HG03354 (cell line): Measurements from ENCODE around the gene TNFRSF21.
A peak's percentile ranks its signal among the peaks of the same experiment; 100 is the strongest.
"Not testable (repeated sequence)": the region's sequence is repeated elsewhere in the genome, so short reads cannot be mapped to it uniquely, and the experiment has no call there.

Source experiments
- ATAC-seq: cut with Tn5 transposase; IDR thresholded peaks from one replicate; pipeline ENCODE4 v1.9.1; 2021; ENCODE audit warnings: mild to moderate bottlenecking; ENCODE audit not compliant: unreplicated experiment, poor library complexity, severe bottlenecking

Gene TNFRSF21, protein sequence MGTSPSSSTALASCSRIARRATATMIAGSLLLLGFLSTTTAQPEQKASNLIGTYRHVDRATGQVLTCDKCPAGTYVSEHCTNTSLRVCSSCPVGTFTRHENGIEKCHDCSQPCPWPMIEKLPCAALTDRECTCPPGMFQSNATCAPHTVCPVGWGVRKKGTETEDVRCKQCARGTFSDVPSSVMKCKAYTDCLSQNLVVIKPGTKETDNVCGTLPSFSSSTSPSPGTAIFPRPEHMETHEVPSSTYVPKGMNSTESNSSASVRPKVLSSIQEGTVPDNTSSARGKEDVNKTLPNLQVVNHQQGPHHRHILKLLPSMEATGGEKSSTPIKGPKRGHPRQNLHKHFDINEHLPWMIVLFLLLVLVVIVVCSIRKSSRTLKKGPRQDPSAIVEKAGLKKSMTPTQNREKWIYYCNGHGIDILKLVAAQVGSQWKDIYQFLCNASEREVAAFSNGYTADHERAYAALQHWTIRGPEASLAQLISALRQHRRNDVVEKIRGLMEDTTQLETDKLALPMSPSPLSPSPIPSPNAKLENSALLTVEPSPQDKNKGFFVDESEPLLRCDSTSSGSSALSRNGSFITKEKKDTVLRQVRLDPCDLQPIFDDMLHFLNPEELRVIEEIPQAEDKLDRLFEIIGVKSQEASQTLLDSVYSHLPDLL

DNA sequence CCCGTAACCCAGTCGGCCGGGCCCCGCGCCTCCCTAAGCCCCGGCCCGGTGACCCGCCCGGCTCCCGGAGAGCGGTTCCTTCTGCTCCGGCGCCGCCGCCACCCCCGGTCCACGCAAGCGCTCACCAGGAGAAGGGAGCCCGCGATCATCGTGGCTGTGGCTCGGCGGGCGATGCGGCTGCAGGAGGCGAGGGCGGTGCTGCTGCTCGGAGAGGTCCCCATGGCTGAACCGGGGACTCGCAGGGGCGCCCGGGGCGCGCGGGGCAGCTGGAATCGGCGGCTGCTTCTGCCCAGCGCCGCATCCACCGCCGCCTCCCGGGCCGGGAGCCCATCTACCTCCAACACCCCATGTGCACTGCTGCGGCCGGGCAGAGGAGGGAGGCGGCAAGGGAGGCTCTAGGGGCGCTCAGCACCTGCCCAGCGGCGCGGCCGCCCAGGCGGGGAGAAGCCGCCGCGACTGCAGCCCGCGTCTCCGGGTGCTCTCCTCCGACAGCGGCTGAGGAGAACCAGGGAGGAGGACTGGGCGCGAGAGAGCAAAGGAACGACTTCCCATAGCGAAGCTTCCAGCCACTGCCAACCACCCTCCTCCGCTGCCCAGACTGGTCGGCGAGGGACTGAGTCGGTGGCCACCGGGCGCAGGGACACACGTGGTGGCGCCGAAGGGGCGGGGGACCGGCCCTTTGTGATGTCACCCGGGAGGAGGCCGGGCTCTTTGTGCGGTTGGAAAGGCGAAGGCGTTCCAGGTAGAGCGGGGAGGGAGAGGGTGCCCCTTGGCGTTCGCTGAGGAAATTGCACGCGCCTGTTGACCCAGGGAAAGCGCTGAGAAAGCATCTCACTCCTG is at the start of gene TNFRSF21:
TSS of gene TNFRSF21 (minus strand) at position 615 of the 840 bp plus-strand sequence. CDS start at position 221, 394 bp downstream.
- ATAC-seq: peak; percentile 99

DNA sequence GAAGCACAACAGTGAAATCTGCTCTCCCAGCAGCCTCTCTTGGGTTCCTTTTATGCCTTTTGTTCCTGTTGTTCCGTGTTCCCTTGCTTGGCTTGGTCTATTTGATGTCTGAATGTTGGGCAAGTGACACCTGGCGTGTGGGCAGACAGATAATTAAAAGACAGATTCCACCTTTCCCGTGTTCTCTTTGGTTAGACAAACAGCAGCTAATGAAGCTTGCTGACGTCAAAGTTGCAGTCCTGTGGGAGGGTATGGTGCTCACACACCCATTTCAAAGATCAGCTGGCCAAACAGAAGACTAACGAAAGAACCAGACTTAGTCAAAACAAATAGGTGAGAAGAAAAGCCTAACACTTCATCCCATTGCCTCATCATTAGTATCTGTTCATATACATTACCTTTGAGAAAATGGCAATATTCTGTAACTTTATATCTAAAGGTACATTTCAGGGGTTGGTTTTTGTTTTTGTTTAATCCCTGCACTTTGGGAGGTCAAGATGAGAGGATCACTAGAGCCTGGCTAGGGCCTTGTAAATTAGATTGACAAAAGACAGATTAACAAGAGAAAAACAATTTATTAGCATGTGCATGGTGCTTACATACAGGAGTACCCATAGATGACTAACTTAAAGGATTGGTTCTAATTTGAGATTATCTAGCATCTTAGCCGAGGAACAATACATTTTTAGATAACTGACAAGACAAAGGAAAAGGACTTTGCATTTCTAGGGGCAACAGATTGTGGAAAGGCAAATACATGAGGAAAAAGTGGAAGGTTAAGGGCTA is 48.9 kb upstream of the TNFRSF21 start:
- ATAC-seq: peak; percentile 52

DNA sequence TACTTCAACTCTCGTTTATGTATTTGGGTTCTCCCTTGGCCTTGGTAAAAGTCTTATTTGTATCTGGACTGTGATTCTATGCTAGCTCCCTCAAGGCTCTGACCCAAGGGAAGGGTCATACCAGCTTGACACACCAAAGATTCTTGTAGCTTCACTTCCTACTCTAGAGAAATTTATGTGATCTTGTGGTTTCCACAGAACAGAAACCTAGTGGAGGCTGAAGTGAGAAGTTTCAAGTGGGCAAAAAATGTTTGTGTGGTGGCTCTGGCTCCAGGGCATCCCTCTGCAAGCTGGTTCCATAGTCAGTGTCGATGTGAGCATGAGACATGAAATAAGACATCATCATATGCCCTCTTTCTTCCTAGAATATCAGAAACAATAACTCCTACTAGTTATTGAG is 48.1 kb upstream of the TNFRSF21 start:
- ATAC-seq: peak; percentile 75

DNA sequence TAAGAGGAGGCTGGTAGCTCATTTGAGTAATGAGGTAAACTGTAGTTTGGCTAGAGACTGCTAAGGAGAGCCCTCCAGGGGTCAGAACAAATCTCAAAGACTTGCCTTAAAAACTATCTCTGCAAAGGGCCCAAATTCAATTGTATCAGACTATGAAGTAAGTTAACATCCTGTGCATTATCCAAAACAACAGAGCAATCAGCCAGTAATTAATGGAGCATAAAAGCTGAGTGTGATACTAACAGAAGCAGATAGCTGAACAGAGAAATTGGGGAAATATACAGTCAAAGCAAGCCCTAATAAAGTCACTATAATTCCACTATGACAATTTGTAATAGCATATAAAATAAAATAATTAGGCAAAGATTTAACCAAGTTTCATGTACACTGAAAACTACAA is 45.8 kb upstream of the TNFRSF21 start:
- ATAC-seq: no peak

DNA sequence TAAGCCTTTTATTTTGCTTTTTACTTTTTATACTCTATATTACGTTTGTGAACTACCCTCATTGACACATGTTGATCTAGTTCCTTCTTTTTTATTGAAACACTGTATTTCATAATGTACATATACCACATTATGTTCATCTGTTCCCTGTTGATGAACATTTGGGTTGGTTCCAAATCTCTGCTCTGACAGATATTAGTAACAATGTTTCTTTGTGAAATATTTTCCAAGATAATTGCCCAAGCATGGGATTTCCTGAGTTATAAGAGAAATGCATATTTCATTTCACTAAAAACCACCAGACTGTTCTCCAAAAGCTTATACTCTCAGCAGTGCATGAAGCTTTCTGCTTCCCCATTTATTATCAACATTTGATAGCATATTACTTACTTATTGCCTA is 44.2 kb upstream of the TNFRSF21 start:
- ATAC-seq: no peak

DNA sequence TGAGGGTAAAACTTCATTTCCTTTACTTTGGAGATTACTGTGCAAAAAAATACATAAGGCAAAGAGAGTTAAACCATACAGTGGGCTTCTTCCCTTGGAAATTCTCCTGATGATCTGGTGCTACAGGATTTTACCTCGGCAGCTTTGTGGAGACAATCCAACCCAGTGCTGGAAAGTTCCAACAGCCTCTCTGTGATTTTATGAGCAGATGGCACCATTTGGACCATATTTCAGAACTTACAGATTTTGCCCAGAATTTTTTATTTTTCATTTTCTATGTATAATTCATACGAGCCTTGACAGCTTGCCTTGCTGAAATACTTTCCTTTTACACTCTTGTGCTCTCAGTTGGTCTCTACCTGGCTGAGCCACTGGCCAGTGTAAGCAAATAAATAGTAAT is 43.3 kb upstream of the TNFRSF21 start:
- ATAC-seq: no peak

DNA sequence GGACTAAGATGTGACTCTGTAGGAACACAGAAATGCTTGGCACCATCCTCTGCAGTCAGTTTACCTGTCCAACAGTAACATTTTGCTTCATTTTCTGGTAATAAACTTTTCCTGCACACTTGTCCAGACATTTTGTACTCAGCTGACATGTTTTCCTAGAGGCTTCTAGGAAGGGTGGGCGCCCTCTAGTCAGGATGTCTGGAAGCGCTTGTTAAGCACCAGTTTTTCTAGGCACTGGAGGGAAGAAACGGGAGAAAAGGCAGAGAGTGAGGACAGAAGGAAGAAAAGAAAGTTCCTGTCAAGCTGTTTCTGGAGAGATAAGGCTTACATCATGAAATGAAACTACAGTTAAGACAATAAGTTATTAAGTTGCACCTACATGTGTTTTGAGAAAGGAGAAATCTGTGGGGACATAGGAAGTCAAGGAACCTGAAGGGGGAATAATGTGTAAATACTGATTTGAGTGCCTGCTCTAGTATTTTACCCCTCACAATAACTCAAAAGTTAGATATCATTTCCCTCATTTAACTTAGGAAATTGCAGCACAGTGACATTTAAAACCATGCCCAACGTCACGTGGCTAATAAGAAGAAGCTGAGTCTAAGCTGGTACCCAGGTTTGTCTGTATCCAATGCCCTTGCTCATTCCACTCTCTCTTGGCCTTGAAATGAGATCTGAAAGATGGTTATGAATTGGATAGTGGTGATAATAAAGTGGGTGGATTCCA is 42.7 kb upstream of the TNFRSF21 start:
- no peak for ATAC-seq

DNA sequence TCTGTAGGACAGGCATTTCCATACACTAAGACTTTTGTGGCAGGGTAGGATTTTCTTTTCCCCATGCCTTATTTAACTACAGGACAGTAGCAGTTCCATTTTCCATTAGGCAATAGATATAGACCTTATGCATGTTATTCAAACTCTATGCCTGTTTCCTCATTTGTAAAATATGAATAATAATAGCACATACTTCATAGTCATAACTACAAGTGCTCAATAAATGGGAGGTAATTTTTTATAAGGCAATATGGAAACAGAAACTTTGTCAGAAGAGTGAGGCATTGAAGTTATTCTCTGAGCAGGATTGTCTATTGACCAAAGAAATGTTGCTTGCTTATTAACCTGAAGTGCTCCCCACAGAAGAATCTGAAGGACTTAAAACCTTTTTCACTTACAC is 41.9 kb upstream of the TNFRSF21 start:
- ATAC-seq: no peak

DNA sequence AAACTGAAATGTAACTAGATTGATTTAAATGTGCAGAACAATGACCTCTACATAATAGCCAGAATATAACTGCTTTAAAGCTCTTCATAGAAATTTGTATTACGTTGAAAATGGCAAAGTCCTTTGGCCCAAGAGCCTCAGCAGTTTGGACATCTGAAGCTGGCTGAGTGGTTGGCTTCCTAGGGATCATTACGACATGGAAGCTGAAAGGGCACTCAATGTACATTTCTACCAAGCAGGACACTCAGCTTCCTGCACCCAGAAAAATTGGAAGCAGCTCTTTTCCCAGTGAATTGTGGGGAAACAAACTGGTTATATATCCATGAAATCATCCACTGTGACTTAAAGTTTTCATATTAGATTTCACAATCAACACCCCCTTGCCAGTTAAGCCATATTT is 40.2 kb upstream of the TNFRSF21 start:
- no peak for ATAC-seq

DNA sequence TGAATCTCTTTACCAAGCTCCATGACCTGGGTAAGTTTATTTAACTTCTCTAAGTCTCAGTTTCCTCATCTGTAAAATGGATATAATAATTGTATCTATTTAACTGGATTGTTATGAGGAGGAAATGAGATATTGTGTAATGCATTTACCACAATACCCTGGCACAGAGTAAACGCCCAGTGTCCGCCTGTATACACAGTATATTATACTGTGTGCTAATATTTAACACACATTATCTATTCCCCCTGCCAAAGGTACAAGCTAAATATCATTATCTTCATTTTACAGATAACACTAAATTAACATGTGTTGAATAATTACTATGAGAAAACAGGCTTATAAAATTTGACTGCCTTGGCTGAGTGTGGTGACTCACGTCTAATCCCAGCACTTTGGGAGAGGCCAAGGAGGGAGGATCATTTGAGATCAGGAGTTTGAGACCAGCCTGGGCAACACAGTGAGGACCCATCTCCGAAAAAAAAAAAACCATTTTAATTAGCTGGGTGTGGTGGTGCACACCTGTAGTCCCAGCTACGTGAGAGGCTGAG is 38.7 kb upstream of the TNFRSF21 start:
- no peak for ATAC-seq

DNA sequence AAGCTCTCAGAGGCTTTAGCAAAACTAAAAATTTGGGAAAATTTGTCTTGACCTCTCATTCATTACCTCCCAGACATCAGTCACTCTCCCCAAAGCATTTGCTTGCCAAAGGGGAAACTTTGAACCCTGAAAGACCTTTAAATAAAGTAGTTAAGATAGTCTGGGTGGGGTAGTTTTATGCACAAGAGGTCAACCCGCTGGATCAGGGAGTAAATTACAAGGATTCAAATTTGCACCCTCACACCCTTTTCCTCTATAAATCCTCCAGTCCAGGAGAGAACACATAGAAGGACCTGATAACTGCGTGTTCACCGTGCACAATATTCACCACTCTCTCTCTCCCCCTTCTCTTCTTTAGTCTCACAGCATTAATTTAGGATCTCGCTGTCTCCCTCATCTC is 36.1 kb upstream of the TNFRSF21 start:
- ATAC-seq: no peak

DNA sequence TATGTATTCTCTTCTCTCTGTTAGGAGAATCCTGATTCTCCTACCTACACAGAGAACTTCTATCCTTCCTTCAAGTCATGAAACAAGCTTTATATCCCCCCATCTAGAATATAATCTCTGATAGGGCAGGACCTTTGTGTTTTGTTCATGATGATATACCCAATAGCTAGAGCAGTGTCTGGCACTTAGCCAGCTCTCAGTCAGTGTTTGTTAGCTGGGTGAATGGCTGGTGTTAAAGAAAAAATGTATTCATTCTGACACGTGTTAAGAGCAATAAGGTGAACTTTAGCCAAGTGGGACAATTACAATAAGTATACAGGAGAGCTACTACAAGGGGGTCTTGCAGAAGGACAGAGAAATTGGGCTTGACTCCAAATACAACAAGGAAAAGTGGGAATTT is 34.3 kb upstream of the TNFRSF21 start:
- no peak for ATAC-seq

DNA sequence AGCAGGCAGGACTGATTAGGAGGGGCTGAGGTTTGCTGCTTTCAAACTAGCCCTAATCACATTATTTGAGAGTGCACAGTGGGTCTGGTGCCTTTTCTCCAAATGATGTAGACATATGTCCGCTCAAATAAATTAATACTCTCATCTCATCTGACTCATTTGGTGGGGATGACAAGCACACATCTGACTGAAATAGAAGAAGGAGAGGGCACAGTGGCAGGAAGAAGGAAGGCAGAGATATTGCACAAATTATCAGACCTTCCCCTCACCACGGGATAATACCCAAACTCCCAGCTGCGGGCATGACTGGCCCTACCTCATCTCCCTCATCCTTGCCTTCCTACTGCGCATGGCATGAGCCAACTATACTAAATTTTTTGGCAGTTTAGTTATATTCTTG is 33.9 kb upstream of the TNFRSF21 start:
- no peak for ATAC-seq

DNA sequence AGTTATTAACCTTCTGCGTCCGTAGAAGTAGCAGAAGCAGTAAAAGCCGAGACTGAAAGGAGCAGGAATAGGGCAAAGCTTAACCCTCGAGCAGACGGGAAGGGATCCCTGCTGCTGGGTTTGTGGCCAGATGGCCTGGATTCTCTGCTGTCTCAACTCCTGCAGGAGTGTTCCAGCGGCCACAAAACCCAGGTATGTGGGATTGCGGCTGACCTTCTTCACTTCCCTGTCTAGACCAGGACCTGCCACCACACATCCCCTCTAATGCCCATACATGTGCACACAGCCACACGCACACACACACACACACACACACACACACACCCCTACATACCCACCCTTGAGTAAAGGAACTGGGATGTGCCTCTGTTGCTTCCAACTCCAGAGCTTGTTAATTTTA is 33.1 kb upstream of the TNFRSF21 start:
- no peak for ATAC-seq

DNA sequence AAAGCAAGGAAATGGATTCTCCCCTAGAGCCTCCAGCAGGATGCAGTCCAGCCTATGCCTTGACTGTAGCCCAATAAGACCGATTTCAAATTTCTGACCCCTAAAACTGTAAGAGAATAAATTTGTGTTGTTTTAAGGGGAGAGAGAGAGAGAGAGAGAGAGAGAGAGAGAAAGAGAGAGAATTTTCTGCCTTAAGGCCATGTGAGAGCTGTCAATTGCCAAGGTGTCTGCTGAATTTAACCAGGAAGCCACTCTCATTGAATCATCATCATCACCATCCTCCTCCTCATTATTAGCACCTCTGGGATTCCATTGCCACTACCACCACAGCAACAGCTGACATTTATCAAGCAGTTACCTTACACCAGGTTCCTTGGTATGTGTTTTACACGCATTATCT is 27.8 kb upstream of the TNFRSF21 start:
- no peak for ATAC-seq

DNA sequence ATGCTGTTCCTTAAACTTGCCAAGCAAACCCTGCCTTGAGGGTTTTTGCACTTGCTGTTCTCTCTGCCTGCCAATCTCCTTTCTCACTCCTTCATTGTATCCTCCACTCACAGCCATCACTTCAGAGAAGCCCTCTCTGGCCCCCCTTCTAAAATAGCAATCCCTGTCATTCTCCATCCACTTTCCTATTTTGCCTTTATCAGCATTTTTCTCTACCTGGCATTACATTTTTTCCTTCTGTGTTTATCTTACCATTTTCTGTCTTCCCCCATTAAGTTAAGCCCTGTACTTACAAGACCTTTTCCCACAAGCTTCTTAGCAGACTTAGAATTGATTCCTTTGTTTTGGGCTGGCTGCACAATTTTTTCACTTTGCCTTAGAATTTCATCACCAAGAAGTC is 26.6 kb upstream of the TNFRSF21 start:
- ATAC-seq: no peak

DNA sequence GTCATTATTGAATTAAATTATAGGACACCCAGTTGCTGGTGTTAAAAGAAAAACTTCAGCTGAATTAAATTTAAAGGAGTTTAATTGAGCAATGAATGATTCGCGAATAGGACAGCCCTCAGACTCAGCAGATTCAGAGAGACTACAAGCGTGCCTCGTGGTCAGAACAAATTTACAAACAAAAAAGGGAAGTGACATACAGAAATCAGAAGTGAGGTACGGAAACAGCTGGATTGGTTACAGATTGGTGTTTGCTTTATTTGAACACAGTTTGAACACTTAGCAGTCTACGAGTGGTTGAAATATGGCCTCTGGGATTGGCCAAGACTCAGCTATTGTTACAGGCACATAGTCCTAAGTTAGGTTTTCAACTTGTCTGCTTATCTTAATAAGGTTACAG is 25.8 kb upstream of the TNFRSF21 start:
- peak; percentile 99 for ATAC-seq

DNA sequence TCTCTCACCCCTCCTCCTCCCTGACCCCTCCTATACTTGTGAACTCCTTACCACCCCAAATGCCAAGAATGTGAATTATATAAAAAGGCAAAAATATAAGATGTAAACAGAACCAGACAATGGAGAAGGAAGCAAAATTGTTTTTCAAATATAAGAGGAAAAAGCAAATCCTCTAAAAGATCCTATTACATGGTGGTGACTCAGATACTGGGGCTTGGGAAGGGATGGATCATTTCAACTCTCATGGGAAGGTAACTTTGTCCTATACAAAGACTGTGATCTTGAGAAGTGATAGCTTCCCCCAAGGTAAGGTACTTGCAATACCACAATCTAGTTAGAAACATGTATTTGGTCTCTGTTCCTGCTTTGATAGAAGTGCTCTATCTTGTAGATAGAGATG is 24.6 kb upstream of the TNFRSF21 start:
- no peak for ATAC-seq

DNA sequence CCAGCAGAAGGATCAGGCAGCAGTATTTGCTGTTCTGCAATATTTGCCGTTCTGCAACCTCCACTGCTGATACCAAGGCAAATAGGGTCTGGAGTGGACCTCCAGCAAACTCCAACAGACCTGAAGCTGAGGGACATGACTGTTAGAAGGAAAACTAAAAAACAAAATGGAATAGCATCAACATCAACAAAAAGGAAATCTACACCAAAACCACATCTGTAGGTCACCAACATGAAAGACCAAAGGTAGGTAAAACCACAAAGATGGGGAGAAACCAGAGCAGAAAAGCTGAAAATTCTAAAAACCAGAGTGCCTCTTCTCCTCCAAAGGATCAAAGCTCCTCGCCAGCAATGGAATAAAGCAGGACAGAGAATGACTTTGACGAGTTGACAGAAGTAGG is 18.9 kb upstream of the TNFRSF21 start:
- not testable (repeated sequence) for ATAC-seq
